GM18498 (cell line): ENCODE measurements around the gene LAMA5.

ENCODE experiments used
- ATAC-seq: cut with Tn5 transposase; IDR thresholded peaks from one replicate; pipeline ENCODE4 v1.9.1; 2021; ENCODE audit warnings: mild to moderate bottlenecking, moderate library complexity; ENCODE audit not compliant: unreplicated experiment

The LAMA5 gene

DNA sequence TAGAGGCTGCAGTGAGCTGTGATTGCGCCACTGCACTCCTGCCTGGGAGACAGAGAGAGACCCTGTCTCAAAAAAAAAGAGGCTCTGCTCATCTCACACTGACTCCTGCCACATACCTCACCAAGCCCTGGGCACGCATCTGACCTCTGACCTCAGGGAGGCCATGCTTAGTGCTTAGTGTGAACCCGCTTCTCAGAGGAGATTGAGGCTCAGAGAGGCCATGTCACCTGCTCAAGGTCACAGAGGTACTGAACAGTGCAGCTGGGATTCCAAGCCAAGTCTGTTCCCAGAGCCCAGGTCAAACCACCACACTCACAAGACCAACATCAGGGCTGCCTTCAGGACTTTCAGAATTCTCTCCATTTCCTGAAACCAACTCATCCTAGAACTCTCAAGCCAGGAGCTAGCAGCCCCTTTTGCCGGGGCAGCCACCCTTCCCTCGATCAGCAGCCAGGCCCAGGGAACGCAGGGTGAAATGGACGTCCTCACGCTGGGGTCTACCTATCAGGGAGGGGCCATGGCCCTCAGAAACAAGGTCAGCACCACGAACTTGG is 37.1 kb upstream of the LAMA5 start:
- no peak for ATAC-seq

GRCh38 chr20:62403331-62403730 is 36.2 kb upstream of the LAMA5 start:
- ATAC-seq: no peak

DNA sequence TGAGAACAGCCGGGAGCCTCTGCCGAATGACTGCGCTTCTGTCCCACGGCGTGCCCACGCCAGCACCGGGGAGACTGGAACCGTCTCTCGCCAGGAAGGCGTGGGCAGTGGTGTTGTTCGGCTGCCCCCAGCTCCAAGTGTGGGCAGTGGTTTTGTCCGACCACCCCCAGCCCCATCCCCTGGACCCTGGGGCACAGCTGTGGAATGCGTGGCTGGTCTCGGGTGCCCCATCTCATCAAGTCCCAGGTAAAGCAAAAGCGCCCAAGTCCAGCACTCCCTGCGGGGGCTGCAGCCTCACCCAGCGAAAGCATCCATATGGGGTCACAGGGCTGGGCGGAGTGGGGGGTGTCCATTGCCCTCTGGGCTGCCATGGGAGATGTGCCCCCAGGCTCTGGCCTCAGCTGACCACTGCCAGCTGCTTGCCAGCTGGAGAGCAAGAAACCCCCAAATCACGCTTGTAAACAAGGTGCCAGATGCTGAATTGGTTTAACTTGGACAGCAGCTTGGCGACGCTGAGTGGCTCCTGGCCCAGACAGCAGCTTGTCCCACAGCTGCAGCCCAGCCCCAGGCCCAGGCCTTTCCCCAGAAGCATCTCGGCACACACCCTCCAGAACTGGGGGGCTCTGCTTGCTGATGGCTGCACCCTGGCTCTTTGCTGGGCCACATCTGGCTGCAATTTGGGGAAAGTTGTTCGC is 35.5 kb upstream of the LAMA5 start:
- ATAC-seq: no peak

DNA sequence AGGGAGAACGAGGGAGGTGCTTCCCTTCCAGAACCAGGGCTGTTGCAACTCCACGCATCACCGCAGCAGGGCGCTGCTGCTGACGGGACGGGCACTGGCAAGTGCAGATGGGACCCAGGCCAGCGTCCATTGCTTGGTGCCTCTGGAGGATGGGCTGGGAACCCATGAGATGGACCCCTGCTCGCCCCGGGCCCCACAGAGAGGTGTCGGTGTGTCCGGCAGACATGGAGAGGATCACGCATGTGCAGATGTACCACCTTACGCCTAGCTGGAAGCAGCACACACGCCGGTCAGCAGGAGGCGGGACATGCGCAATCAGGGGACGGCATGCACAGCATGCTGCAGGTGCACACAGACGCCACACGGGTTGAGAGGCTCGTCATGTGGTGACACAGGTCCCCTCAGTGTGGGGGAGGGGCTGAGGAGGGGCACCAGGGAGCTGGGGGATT is 34.2 kb upstream of the LAMA5 start:
- ATAC-seq: no peak

- no peak for ATAC-seq
Measured at GRCh38 chr20:62400541-62400940, 33.4 kb upstream of the LAMA5 start.

- no peak for ATAC-seq
Measured at GRCh38 chr20:62400021-62400420, 32.9 kb upstream of the LAMA5 start.

- no peak for ATAC-seq
Measured at GRCh38 chr20:62398120-62398821, 31.2 kb upstream of the LAMA5 start.

DNA sequence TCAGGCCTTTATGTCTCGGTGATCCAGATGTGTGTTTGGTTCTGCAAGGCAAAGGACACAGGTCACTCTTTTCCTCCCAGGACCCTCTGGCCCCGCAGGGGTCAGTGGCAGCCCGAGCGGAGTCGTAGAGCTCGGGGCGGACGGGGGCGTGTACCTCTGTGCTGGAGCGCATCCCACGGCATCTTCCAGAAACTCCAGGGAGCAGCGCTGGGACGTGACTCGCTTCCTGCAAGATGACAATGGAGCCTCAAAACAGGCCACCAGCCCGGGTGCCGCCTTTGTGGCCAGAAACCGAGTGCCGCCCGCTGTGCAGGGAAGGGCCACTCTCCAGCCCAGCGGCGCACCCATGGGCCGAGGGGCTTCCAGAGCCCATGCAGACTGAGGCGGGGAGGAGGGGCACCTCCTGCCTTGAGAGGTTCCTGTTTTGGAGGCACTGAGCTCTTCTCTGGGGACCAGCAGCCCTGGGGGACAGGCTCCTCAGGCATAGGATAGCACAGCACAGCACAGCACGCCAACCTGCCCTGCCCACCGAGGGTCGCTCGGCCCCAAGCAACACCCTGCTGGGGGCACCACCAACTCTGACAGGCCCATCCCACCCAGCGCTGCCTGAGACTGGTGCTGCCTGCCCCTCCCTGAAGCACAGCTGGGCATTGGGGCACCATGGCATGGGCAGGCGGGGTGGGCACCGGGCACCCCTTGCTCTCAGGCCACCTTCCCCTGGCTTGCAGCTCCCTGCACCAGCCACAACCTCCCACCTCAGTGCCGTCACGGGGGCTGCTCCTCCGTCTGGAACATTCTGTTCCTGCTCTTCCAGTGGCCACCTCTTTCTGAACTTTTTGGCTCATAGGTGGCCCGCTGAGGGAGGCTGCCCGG is 29.5 kb upstream of the LAMA5 start:
- ATAC-seq: no peak

DNA sequence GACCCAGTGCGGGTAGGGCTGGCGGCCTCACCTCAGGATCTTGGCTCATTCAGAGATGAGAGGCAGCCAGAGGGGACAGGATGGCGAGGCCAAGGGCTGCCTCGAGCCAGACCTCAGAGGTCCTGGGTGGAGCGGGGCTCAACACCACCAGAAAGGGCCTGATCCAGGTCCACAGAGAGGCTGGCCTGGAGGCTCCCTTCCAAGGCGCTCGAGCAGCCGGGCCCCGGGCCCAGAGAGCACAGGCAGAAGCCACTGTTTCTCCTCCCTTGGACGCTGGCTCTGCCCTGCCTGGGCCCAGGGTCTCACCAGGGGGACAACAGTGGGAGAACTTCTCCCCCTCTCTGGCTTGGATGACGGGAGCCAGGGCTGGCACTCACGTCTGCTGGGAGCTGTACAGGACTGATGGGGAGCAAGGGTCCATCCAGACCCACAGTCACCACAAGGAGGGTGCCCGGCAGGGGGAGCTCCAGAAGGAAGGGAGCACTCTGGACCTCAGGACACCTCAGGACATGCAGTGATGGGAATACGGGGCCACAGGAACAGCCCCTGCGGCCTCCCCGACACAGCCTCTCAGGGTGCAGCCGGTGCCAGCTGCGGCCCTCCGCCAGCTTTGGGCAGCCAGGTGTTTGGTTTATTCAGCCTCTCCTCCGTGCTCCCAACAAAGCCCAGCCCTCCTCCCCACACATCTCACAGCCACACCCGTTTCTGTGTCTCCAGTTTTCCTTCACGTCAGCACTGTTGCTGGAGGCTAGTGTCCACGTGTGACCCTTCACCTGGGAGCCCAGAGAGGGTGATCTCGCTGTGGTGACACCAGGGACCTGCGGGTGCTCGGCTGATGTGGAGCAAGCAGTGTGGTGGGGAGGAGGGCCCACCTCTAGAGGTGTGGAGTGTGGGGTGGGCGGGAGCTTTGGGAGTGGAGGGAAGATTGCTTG is 28.5 kb upstream of the LAMA5 start:
- no peak for ATAC-seq

GRCh38 chr20:62394248-62395245 is 27.4 kb upstream of the LAMA5 start:
- ATAC-seq: no peak

DNA sequence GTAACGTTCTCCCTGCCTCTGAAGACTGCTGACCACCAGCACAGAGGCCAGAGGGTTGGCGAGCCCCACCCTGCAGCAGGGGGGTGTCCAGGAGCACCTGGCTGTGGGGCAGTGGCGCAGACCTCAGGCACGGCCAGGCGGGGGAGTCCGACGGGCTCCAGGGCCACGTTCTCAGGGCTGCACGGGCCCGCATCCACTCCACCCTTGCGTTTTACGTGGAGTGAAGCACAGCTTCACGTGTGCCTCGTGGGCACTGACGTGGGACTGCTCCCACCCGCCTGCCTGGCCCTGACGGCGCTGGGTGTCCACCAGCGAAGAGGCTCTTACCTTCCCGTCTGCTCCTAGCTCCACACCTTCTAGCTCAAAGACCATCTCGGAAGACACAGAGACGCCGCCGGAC is 26.7 kb upstream of the LAMA5 start:
- no peak for ATAC-seq

- no peak for ATAC-seq
Measured at GRCh38 chr20:62393335-62393665, 26.2 kb upstream of the LAMA5 start.

- ATAC-seq: no peak
Measured at GRCh38 chr20:62392621-62393334, 25.7 kb upstream of the LAMA5 start.

DNA sequence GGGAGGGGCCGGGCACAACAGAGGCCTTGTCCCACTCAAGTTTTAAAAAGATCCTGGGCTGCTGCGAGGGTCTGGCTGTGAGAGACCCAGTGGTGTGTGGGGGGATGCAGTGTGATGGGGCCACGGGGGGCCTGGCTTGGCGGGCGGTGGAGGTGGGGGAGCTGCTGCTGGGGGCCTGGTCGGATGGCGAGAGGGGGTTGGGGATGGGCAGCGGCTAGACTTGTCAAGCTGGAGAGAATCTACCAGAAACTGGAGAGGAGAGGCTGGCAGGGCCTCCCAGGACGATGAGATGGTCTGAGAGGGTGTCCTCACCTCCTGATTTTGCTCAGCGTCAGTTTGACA is 24.9 kb upstream of the LAMA5 start:
- no peak for ATAC-seq

- no peak for ATAC-seq
Measured at GRCh38 chr20:62391165-62392076, 24.3 kb upstream of the LAMA5 start.

GRCh38 chr20:62390317-62391164 is 23.4 kb upstream of the LAMA5 start:
- no peak for ATAC-seq

DNA sequence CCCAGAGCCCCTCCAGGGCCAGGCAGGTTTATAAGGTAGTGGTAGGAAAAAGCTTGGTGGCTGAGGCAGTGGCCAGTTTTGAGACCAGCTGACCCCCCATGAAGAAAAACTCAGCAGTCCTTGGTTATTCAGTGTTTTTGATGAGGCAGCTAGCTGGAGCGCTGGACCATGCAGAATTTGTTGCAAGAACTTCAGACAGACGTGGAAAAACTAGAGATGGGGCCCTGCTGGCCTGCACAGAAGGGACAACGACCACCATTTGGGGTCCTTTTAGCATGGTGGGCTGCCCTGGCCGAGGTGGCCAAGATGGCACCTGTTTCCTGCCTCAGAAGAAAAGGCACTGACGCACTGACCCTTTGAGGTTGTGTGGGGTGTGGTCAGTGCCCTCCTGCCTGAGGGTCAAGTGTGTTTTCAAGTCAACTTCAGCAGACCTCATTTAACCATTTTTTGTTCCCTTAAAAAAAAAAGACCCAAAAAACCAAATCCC is 22.5 kb upstream of the LAMA5 start:
- ATAC-seq: no peak
